Activated gamma-delta T cell (primary cell): Measurements from ENCODE around the gene PIP4K2C.
"Not testable (repeated sequence)": the region's sequence is repeated elsewhere in the genome, so short reads cannot be mapped to it uniquely, and the experiment has no call there.

Experiments
- DNase-seq: peaks from one replicate; lab custom pipeline; 2025; lab: John Stamatoyannopoulos, UW

PIP4K2C gene

GRCh38 chr12:57609781-57610553, 19.0 kb downstream of the PIP4K2C start:
- no peak for DNase-seq

- no peak for DNase-seq
Observed at GRCh38 chr12:57610554-57611107, 19.6 kb downstream of the PIP4K2C start.

- DNase-seq: peak; percentile 25
Observed at GRCh38 chr12:57611108-57611826, 20.3 kb downstream of the PIP4K2C start, which contains the start of gene ARHGEF25. TSS of gene ARHGEF25 (plus strand) at chr12:57611435. CDS start at chr12:57611895, 460 bp downstream.

- DNase-seq: no peak
Observed at GRCh38 chr12:57611827-57612710, 21.1 kb downstream of the PIP4K2C start.

- DNase-seq: no peak
Observed at GRCh38 chr12:57612711-57613426, 21.9 kb downstream of the PIP4K2C start.

- no peak for DNase-seq
Observed at GRCh38 chr12:57613427-57614109, 22.6 kb downstream of the PIP4K2C start.

GRCh38 chr12:57614178-57614947, 23.4 kb downstream of the PIP4K2C start:
- DNase-seq: no peak

- no peak for DNase-seq
Observed at GRCh38 chr12:57614948-57615500, 24.0 kb downstream of the PIP4K2C start.

GRCh38 chr12:57615637-57616036, 24.6 kb downstream of the PIP4K2C start:
- no peak for DNase-seq

- no peak for DNase-seq
Observed at GRCh38 chr12:57616383-57617101, 25.6 kb downstream of the PIP4K2C start.

- no peak for DNase-seq
Observed at GRCh38 chr12:57617942-57618341, 26.9 kb downstream of the PIP4K2C start.

GRCh38 chr12:57618431-57618830, 27.4 kb downstream of the PIP4K2C start:
- not testable (repeated sequence) for DNase-seq

- DNase-seq: no peak
Observed at GRCh38 chr12:57618966-57619433, 28.0 kb downstream of the PIP4K2C start.

GRCh38 chr12:57619434-57620244, 28.6 kb downstream of the PIP4K2C start:
- DNase-seq: no peak

GRCh38 chr12:57620245-57620935, 29.4 kb downstream of the PIP4K2C start:
- DNase-seq: no peak

GRCh38 chr12:57620936-57621496, 30.0 kb downstream of the PIP4K2C start:
- DNase-seq: no peak
